ENCODE measurements around the gene ZNF410.

- TF ChIP-seq, protein P1, sequence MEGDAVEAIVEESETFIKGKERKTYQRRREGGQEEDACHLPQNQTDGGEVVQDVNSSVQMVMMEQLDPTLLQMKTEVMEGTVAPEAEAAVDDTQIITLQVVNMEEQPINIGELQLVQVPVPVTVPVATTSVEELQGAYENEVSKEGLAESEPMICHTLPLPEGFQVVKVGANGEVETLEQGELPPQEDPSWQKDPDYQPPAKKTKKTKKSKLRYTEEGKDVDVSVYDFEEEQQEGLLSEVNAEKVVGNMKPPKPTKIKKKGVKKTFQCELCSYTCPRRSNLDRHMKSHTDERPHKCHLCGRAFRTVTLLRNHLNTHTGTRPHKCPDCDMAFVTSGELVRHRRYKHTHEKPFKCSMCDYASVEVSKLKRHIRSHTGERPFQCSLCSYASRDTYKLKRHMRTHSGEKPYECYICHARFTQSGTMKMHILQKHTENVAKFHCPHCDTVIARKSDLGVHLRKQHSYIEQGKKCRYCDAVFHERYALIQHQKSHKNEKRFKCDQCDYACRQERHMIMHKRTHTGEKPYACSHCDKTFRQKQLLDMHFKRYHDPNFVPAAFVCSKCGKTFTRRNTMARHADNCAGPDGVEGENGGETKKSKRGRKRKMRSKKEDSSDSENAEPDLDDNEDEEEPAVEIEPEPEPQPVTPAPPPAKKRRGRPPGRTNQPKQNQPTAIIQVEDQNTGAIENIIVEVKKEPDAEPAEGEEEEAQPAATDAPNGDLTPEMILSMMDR (conservative IDR thresholded peaks at IDR 0.05 in 1 of 2, IDR thresholded peaks at IDR 0.05 in 1 of 2; ENCODE audit: extremely low read depth in 1 of 2, insufficient read depth in 1 of 2, low read depth in 1 of 2, low read length in 2 of 2): no peak
- no peak for TF ChIP-seq EZH2 (IDR thresholded peaks at IDR 0.05; ENCODE audit: borderline replicate concordance, low read length)
These were observed 9.3 kb downstream of the ZNF410 start for GRCh38 chr14:73895939-73896338.

Data from mammary epithelial cell (primary cell).